Activated T-helper 1 cell treated with anti-CD3 and anti-CD28 coated beads, Interleukin-12 subunit alpha, Interleukin-12 subunit beta, Interleukin-2, Interleukin-4 antibody, amounts not matched to agents 30 ng/mL and 10 ng/mL and 1 ng/mL, durations not matched to agents 14 hours and 24 hours and 36 hours (primary cell): ENCODE results near the gene MTA1. TPM values are rescaled to one million over a fixed set of nuclear protein-coding genes. Genes with fewer than 3 reads are reported as not detected.

Experiments
- DNase-seq: peaks from one replicate; pipeline ENCODE4 v3.0.0; 2021; ENCODE audit warnings: low spot score
- H3K27ac Mint-ChIP-seq: one replicate; pipeline ENCODE4 v1.8.0; 2021; ENCODE audit warnings: mild to moderate bottlenecking, mixed read lengths
- H3K27me3 Mint-ChIP-seq: one replicate; pipeline ENCODE4 v1.8.0; 2022; ENCODE audit warnings: mild to moderate bottlenecking, moderate library complexity, mixed read lengths; ENCODE audit not compliant: insufficient read depth
- H3K36me3 Mint-ChIP-seq: one replicate; pipeline ENCODE4 v1.8.0; 2021; ENCODE audit warnings: low read depth, mixed read lengths
- H3K4me1 Mint-ChIP-seq: one replicate; pipeline ENCODE4 v1.8.0; 2021; ENCODE audit warnings: low read depth, mixed read lengths
- H3K4me3 Mint-ChIP-seq: one replicate; pipeline ENCODE4 v1.8.0; 2021; ENCODE audit warnings: mild to moderate bottlenecking, moderate library complexity, mixed read lengths
- H3K9me3 Mint-ChIP-seq: one replicate; pipeline ENCODE4 v1.8.0; 2021; ENCODE audit warnings: mixed read lengths
- intact Hi-C: fragments of 100-400 bp; cut with micrococcal nuclease; formaldehyde crosslinking; loops from one replicate; pipeline ENCODE4 v1.15.1; 2024
- total RNA-seq: library from RNA; stranded (reverse); gene quantifications from 2 replicates; pipeline ENCODE4 v1.2.3, GENCODE V29; 2022

The MTA1 gene
- total RNA-seq, 1 donor from 2014 or later = 173 TPM

- H3K27me3 Mint-ChIP-seq = no peaks in the 10 kb centered on the region
- H3K27ac Mint-ChIP-seq = no peak overlapping the region
- H3K4me3 Mint-ChIP-seq = no peak overlapping the region
- intact Hi-C loops = loop anchor here (5.0 kb wide), 1 partner anchor 402 kb away; no protein-coding TSS in a partner anchor
- no peak for DNase-seq
- H3K36me3 Mint-ChIP-seq = no peaks in the 10 kb centered on the region
- peaks cover 7% of the 10 kb centered on the region for H3K4me1 Mint-ChIP-seq
- H3K9me3 Mint-ChIP-seq = no peaks in the 10 kb centered on the region
Measured at GRCh38 chr14:105493921-105494605, 74.4 kb downstream of the MTA1 start.

GRCh38 chr14:105494606-105494929 is 74.9 kb downstream of the MTA1 start:
- Mint-ChIP-seq H3K4me3 (no peak overlapping the region), H3K9me3 (no peaks in the 10 kb centered on the region), H3K4me1 (peaks cover 2% of the 10 kb centered on the region), H3K27me3 (no peaks in the 10 kb centered on the region), H3K27ac (no peak overlapping the region), H3K36me3 (no peaks in the 10 kb centered on the region)
- intact Hi-C loops = loop anchor here (5.0 kb wide), 1 partner anchor 402 kb away; no protein-coding TSS in a partner anchor
- no peak for DNase-seq

- Mint-ChIP-seq H3K27me3 (no peaks in the 10 kb centered on the region), H3K27ac (no peak overlapping the region), H3K9me3 (no peaks in the 10 kb centered on the region), H3K36me3 (no peaks in the 10 kb centered on the region), H3K4me1 (no peaks in the 10 kb centered on the region), H3K4me3 (no peak overlapping the region)
- DNase-seq = no peak
- intact Hi-C loops = loop anchor here (5.0 kb wide), 1 partner anchor 132 kb away; no protein-coding TSS in a partner anchor
Measured at GRCh38 chr14:105495101-105495989, 75.7 kb downstream of the MTA1 start.

GRCh38 chr14:105495990-105496830 is 76.6 kb downstream of the MTA1 start:
- H3K36me3 Mint-ChIP-seq = no peaks in the 10 kb centered on the region
- H3K27ac Mint-ChIP-seq = no peak overlapping the region
- H3K27me3 Mint-ChIP-seq = no peaks in the 10 kb centered on the region
- intact Hi-C loops = loop anchor here (5.0 kb wide), 1 partner anchor 131 kb away; no protein-coding TSS in a partner anchor
- no peak overlapping the region for H3K4me3 Mint-ChIP-seq
- DNase-seq = no peak
- no peaks in the 10 kb centered on the region for H3K9me3 Mint-ChIP-seq
- no peaks in the 10 kb centered on the region for H3K4me1 Mint-ChIP-seq

- Mint-ChIP-seq H3K4me1 (no peaks in the 10 kb centered on the region), H3K36me3 (no peaks in the 10 kb centered on the region), H3K27me3 (no peaks in the 10 kb centered on the region), H3K27ac (no peak overlapping the region), H3K9me3 (no peaks in the 10 kb centered on the region), H3K4me3 (no peak overlapping the region)
- intact Hi-C loops = loop anchor here (5.0 kb wide), 1 partner anchor 130 kb away; no protein-coding TSS in a partner anchor
- no peak for DNase-seq
Measured at GRCh38 chr14:105496831-105497591, 77.4 kb downstream of the MTA1 start.

- no peak overlapping the region for H3K27ac Mint-ChIP-seq
- no peak for DNase-seq
- H3K36me3 Mint-ChIP-seq = no peaks in the 10 kb centered on the region
- H3K4me1 Mint-ChIP-seq = no peaks in the 10 kb centered on the region
- no peaks in the 10 kb centered on the region for H3K27me3 Mint-ChIP-seq
- intact Hi-C loops = loop anchor here (5.0 kb wide), 1 partner anchor 129 kb away; no protein-coding TSS in a partner anchor
- H3K4me3 Mint-ChIP-seq = no peak overlapping the region
- H3K9me3 Mint-ChIP-seq = no peaks in the 10 kb centered on the region
Measured at GRCh38 chr14:105497671-105498429, 78.2 kb downstream of the MTA1 start.

- H3K4me1 Mint-ChIP-seq = no peaks in the 10 kb centered on the region
- no peaks in the 10 kb centered on the region for H3K36me3 Mint-ChIP-seq
- H3K4me3 Mint-ChIP-seq = no peak overlapping the region
- DNase-seq = no peak
- intact Hi-C loops = loop anchor here (5.0 kb wide), 1 partner anchor 129 kb away; no protein-coding TSS in a partner anchor
- H3K27ac Mint-ChIP-seq = no peak overlapping the region
- no peaks in the 10 kb centered on the region for H3K27me3 Mint-ChIP-seq
- H3K9me3 Mint-ChIP-seq = no peaks in the 10 kb centered on the region
Measured at GRCh38 chr14:105498430-105499255, 79.0 kb downstream of the MTA1 start.

GRCh38 chr14:105499256-105500035 is 79.8 kb downstream of the MTA1 start:
- no peaks in the 10 kb centered on the region for H3K4me1 Mint-ChIP-seq
- intact Hi-C loops = loop anchor here (5.0 kb wide), 1 partner anchor 128 kb away; no protein-coding TSS in a partner anchor
- no peaks in the 10 kb centered on the region for H3K36me3 Mint-ChIP-seq
- no peaks in the 10 kb centered on the region for H3K9me3 Mint-ChIP-seq
- DNase-seq = no peak
- no peak overlapping the region for H3K4me3 Mint-ChIP-seq
- H3K27ac Mint-ChIP-seq = no peak overlapping the region
- no peaks in the 10 kb centered on the region for H3K27me3 Mint-ChIP-seq

GRCh38 chr14:105500036-105500725 is 80.6 kb downstream of the MTA1 start:
- Mint-ChIP-seq H3K27me3 (no peaks in the 10 kb centered on the region), H3K36me3 (no peaks in the 10 kb centered on the region), H3K9me3 (no peaks in the 10 kb centered on the region), H3K4me1 (no peaks in the 10 kb centered on the region), H3K27ac (no peak overlapping the region), H3K4me3 (no peak overlapping the region)
- intact Hi-C loops = no loop called here
- no peak for DNase-seq

GRCh38 chr14:105500726-105501101 is 81.1 kb downstream of the MTA1 start:
- intact Hi-C loops = no loop called here
- Mint-ChIP-seq H3K27ac (no peak overlapping the region), H3K4me3 (no peak overlapping the region), H3K36me3 (no peaks in the 10 kb centered on the region), H3K9me3 (no peaks in the 10 kb centered on the region), H3K4me1 (no peaks in the 10 kb centered on the region), H3K27me3 (peaks cover 1% of the 10 kb centered on the region)
- DNase-seq = no peak
